Activated CD8-positive, alpha-beta memory T cell treated with anti-CD3 and anti-CD28 coated beads for 48 hours (primary cell): ENCODE measurements around the gene HS6ST1.

Experiments used
- DNase-seq, 3 experiments: peaks; one replicate each; pipeline ENCODE4 v3.0.0-alpha.2; 2020; ENCODE audit warnings: low read depth in 2 of 3, low spot score in 2 of 3

HS6ST1 gene

DNA sequence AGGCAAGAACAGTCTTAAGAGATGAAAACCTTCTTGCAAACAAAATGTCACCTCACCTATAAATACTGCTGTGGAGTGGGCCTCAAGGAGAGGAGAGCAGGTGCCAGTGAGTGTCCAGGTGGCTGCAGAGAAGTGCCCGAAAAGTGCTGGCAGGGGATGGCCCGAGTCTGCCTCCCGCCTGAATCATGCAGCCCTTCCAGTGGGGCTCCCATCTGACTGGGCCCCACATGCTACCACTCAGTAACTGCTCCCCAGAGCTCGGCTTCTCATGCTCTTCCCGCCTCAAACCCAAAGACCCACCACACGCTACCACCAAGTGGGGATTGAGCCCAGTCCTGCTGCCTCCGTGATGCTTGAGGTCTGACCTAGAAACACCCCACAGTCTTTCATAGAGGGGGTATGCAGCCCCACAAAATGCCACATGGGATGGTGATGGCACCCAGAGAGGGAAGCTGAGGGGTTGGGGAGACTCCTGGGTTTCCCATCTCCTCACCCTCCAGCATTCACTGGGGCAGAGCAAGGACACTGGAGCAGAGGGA lies 7.4 kb downstream of the HS6ST1 start:
- no peak for DNase-seq

DNA sequence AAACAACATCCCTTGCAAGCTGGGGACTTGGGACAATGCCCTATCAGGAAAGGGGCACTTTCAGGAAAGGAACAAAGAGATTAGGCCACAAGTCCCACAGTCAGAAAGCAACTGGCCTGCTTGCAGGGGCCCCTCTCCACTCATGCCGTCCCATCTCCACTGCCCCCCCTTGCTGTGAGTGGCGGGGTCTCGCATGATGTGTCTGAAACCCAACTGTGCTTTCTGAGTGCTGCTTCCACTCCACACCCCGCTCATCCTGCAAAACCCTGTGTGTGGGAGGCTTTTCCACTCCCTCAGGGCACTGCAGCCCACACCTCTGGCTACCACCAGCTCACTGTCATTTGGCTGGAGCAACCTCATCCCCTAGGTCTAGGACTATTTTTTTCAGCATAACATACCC lies 7.9 kb downstream of the HS6ST1 start:
- no peak for DNase-seq

DNA sequence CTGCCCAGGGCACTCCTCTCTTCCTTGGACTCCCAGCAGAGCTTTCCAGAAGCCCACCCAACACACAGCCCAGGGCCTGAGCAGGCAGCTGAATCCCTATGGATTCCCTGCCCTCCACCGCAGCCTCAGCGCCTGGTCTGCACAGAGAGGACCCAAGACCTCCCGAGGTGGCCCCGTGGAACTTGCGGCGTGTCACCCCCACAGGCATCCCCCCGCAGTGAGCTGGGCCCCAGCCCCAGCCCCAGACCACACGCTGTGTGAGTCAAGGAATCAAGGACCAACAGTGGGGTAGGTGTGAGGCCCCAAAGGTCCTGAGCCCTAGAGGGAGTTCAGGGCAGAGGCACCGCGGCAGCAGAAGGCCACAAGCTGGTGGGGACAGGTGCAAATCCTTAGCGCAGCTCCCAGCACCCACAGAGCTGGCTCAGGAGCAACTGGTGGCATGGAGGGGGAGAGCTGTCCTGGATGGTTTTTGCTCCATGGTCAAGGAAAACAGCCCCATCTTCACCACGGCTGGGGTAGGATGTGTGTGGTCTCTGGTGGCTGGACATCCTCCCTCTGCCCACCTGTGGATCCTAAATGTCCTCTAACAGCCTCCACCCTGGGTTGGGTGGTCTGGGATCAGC lies 8.5 kb downstream of the HS6ST1 start:
- no peak for DNase-seq

- no peak for DNase-seq
Observed at GRCh38 chr2:128309280-128310093, 9.2 kb downstream of the HS6ST1 start.

DNA sequence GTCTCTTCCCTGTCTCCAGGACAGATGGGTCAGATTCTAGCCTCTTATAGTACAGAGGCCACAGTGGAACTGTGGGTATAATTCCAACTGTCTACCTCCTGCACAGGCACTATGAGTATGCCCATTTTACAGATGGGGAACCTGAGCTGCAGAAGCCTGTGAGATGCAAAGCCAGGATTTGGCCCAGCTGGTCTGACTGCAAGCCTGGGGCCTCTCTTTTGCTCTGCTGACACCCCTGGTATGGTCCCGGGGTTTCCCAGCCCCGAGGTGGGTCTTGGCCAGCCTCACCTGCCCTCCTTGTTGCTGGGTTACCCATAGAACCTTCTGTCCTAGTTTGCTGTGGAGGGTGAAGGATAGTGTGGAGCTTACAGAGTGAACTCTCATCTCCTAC lies 9.8 kb downstream of the HS6ST1 start:
- no peak for DNase-seq

DNA sequence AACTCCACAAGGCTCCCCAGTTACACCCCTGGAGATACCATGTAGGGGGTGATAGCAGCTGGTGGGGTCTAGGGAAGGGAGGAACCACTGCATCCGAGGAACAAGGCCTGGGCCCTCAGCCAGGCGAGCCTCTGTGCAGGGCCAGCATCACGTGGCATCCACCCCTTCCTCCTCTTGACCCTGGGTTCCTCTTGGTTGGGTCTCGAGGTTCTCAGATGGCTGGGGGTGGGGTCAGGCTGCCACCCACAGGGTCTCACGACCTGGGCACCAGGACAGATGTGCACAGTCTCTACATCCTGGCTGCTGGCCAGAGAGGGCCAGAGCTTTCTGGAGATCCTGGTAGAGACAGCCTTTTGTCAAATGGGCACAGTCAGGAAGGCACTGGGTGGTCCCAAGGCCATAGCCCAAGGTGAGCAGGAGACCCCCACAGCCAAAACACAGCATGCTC lies 10.4 kb downstream of the HS6ST1 start:
- no peak for DNase-seq

DNA sequence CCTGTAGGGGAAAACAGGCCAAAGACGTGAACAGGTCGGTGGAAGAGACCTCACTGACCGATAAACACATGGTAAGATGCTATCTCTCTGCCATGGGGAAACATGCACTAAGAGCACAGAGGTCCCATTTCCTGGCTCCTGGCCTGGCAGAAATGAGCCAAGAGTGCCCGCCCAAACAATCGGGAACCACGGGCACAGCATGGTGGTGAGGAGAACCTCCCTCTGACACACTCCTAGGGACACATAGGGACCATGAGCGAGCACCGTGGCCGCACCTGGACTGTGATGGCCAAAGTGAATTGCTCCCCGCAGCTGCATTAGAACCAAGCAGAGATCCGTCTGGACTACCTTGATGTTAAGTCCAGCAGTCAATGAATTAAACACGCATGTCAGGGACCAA lies 11.1 kb downstream of the HS6ST1 start:
- no peak for DNase-seq

GRCh38 chr2:128306931-128307460 lies 11.7 kb downstream of the HS6ST1 start:
- no peak for DNase-seq

- no peak for DNase-seq
Observed at GRCh38 chr2:128306081-128306930, 12.4 kb downstream of the HS6ST1 start.

GRCh38 chr2:128305555-128306080 lies 13.1 kb downstream of the HS6ST1 start:
- no peak for DNase-seq

GRCh38 chr2:128304715-128305554 lies 13.7 kb downstream of the HS6ST1 start:
- no peak for DNase-seq

- DNase-seq, result no peak
Observed at GRCh38 chr2:128304330-128304714, 14.3 kb downstream of the HS6ST1 start.

DNA sequence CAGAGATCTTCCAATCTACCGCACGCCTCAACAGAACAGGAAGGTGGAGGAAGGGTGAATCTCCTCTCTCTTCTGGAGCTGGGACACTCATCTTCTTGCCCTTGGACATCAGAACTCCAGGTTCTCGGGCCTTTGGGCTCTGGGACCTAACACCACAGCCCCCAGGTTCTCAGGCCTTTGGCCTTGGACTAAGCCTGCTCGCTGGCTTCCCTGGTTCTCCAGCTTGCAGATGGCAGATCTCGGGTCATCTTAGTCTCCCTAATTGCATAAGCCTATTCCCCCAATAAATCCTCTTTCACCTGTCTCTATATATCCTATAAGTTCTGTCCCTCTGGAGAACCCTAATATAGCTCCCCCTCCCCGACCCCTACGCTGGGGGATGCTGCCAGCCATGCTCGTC lies 14.8 kb downstream of the HS6ST1 start:
- no peak for DNase-seq

GRCh38 chr2:128303095-128303791 lies 15.4 kb downstream of the HS6ST1 start:
- DNase-seq, result no peak

GRCh38 chr2:128302744-128303067 lies 16.0 kb downstream of the HS6ST1 start:
- no peak for DNase-seq

DNA sequence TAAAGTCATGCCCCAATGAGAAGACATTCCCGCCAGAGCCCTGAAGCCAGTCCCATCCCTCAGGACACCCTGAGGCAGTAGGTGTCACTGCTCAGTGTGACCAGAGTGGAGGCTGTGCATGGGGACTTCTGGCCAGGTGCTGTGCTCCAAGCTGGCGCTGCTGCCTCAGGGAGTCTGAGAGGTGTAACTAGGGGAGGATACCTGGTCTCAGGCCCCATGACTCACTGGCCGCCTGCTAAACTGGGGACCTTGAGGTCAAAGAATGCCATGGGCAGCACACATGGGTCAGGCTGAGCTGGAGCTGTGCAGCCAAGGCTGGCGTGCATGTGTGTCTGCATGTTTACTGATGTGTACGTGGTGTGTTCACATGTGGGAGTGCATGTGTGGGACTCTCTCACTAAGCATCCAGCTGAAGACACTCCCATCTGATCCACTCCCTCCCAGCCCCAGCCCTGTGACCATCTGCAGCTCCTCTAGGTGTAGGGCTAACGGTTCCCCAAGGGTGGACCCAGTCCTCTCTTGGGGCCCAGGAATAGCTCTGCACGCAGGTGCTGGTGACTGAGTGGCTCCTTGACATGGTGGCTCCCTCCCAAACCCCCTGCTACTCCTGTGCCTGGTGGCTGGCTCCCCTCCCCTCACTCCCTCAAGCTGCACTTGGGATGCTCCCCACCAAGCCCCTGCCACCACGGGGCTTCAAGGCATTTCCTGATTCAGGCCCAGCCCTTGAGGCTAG lies 16.5 kb downstream of the HS6ST1 start:
- DNase-seq, result no peak

DNA sequence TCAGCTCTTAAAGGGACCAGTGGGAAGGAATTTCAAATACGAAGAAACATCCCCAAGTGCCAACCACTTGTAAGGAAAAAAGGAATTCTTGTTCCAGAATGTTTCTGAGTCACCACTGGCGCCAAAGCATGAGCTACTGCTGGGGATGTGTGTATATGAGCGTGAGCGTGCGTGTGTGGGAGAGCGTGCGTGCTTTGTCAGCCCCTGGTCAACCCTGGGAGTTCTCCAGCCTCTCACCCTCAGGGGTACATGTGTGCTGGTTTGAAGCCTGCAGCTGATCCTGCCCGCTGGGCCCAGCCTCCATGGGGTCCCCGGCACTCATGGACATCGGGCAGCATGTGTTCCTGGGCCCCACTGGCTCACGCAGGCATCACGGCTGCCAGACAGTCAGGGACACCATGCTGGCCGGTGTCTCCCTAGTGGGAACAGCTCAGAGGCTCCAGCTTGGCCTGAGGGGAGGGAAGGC lies 17.1 kb downstream of the HS6ST1 start:
- DNase-seq, result no peak

DNA sequence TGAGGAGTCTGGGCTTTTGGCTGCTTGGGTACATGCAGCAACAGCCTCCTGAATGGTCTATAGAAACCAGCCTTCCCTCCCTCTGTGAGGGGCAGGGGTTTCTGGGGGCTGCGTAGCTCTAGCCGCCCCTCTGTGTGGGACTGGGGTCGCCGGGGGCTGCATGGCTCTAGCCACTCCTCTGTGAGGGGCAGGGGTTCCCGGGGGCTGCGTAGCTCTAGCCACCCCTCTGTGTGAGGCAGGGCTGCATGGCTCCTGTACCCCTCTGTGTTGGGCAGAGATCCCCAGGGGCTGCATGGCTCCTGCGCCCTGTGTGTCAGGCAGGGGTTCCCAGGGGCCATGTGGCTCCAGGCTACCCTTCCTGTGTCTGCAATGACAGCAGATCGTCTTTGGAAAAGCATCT lies 17.6 kb downstream of the HS6ST1 start:
- no peak for DNase-seq
